Liver (tissue), 9 donors: Measurements from ENCODE around the gene RADIL. TPM values are rescaled to one million over a fixed set of nuclear protein-coding genes. Genes with fewer than 3 reads are reported as not detected.

ENCODE experiments used
- DNase-seq: peaks from one replicate; pipeline ENCODE4 v3.0.0-alpha.2; 2017; ENCODE audit warnings: low spot score
- H3K27ac ChIP-seq, 2 donors: one replicate each; pipeline ENCODE4 v1.7.0; 2013; ENCODE audit warnings: inconsistent platforms in 2 of 2, low read length in 2 of 2, control low read depth in 1 of 2, low read depth in 1 of 2, mild to moderate bottlenecking in 1 of 2
- H3K27me3 ChIP-seq, 4 donors: one replicate each; pipeline versions ENCODE4 v1.6.1 to v1.7.0; 2013; ENCODE audit warnings: low read length in 3 of 4, inconsistent platforms in 1 of 4, mild to moderate bottlenecking in 1 of 4, moderate library complexity in 1 of 4; ENCODE audit not compliant: control insufficient read depth in 4 of 4, insufficient read depth in 4 of 4
- H3K36me3 ChIP-seq, 4 donors: one replicate each; pipeline versions ENCODE4 v1.6.1 to v1.7.0; 2013; ENCODE audit warnings: low read length in 3 of 4, mild to moderate bottlenecking in 3 of 4, low read depth in 1 of 4, moderate library complexity in 1 of 4; ENCODE audit not compliant: control insufficient read depth in 4 of 4, insufficient read depth in 3 of 4
- H3K4me1 ChIP-seq, 4 donors: one replicate each; pipeline versions ENCODE4 v1.6.1 to v1.7.0; 2013; ENCODE audit warnings: low read length in 3 of 4, mild to moderate bottlenecking in 3 of 4, moderate library complexity in 1 of 4; ENCODE audit not compliant: control insufficient read depth in 4 of 4, insufficient read depth in 4 of 4
- H3K4me3 ChIP-seq, 3 donors: one replicate each; pipeline versions ENCODE4 v1.6.1 to v1.7.0; 2013; ENCODE audit warnings: low read length in 3 of 3, control low read depth in 1 of 3, low read depth in 1 of 3, mild to moderate bottlenecking in 1 of 3
- H3K9ac ChIP-seq, 2 donors: one replicate each; pipeline ENCODE4 v1.7.0; 2013; ENCODE audit warnings: low read length in 2 of 2, mild to moderate bottlenecking in 2 of 2, moderate library complexity in 2 of 2, control low read depth in 1 of 2, low read depth in 1 of 2
- H3K9me3 ChIP-seq, 4 donors: one replicate each; pipeline versions ENCODE4 v1.6.1 to v1.7.0; 2013; ENCODE audit warnings: low read length in 3 of 4; ENCODE audit not compliant: control insufficient read depth in 4 of 4
- ATF3 ChIP-seq: IDR thresholded peaks from 2 replicates; pipeline ENCODE4 v1.6.1; 2016; ENCODE audit warnings: antibody characterized with exemption
- CTCF ChIP-seq: fragments of 150-350 bp; IDR thresholded peaks from 2 replicates; pipeline ENCODE4 v1.5.1; 2017; ENCODE audit warnings: improper control_type of control experiment, low read depth, low read length; ENCODE audit not compliant: missing input control
- EGR1 ChIP-seq, 2 donors: IDR thresholded peaks; 2 replicates each; pipeline ENCODE4 v1.6.1; 2016 to 2018; ENCODE audit warnings: antibody characterized with exemption in 2 of 2, low read depth in 2 of 2
- FOXA1 ChIP-seq: IDR thresholded peaks from 2 replicates; pipeline ENCODE4 v1.6.1; 2016; ENCODE audit warnings: antibody characterized with exemption
- GABPA ChIP-seq, 2 donors: IDR thresholded peaks in 1 of 2; conservative IDR thresholded peaks in 1 of 2; 2 replicates each; pipeline ENCODE4 v1.6.1; 2016; ENCODE audit warnings: antibody characterized with exemption in 2 of 2, mild to moderate bottlenecking in 1 of 2, moderate library complexity in 1 of 2
- HNF4A ChIP-seq, 2 donors: conservative IDR thresholded peaks; 2 replicates each; pipeline ENCODE4 v1.6.1; 2016; ENCODE audit warnings: antibody characterized with exemption in 2 of 2, mild to moderate bottlenecking in 2 of 2
- HNF4G ChIP-seq: IDR thresholded peaks from 2 replicates; pipeline ENCODE4 v1.6.1; 2016; ENCODE audit warnings: antibody characterized with exemption
- JUND ChIP-seq, 2 donors: IDR thresholded peaks; 2 replicates each; pipeline ENCODE4 v1.6.1; 2016; ENCODE audit warnings: antibody characterized with exemption in 2 of 2
- MAX ChIP-seq: IDR thresholded peaks from 2 replicates; pipeline ENCODE4 v1.6.1; 2016; ENCODE audit warnings: antibody characterized with exemption
- NR2F2 ChIP-seq: IDR thresholded peaks from 2 replicates; pipeline ENCODE4 v1.6.1; 2016; ENCODE audit warnings: antibody characterized with exemption
- RAD21 ChIP-seq, 2 donors: IDR thresholded peaks; 2 replicates each; pipeline ENCODE4 v1.6.1; 2016; ENCODE audit warnings: antibody characterized with exemption in 2 of 2, mild to moderate bottlenecking in 2 of 2
- REST ChIP-seq: IDR thresholded peaks from 2 replicates; pipeline ENCODE4 v1.6.1; 2016; ENCODE audit warnings: antibody characterized with exemption, mild to moderate bottlenecking
- RXRA ChIP-seq, 2 donors: IDR thresholded peaks; 2 replicates each; pipeline ENCODE4 v1.6.1; 2017 to 2018; ENCODE audit warnings: antibody characterized with exemption in 2 of 2, mild to moderate bottlenecking in 1 of 2
- SP1 ChIP-seq: IDR thresholded peaks from 2 replicates; pipeline ENCODE4 v1.6.1; 2018; ENCODE audit warnings: antibody characterized with exemption, mild to moderate bottlenecking
- TAF1 ChIP-seq: conservative IDR thresholded peaks from 2 replicates; pipeline ENCODE4 v1.6.1; 2016; ENCODE audit warnings: antibody characterized with exemption, mild to moderate bottlenecking
- YY1 ChIP-seq: IDR thresholded peaks from 2 replicates; pipeline ENCODE4 v1.6.1; 2016; ENCODE audit warnings: antibody characterized with exemption, mild to moderate bottlenecking
- ZBTB33 ChIP-seq: IDR thresholded peaks from 2 replicates; pipeline ENCODE4 v1.6.1; 2016; ENCODE audit warnings: antibody characterized with exemption
- WGBS: extraction: QIAGEN DNeasy Blood & Tissue Kit; methylation state at CpG from one replicate; pipeline ENCODE4 v1.1.7; 2013; 5-methylcytosine and 5-hydroxymethylcytosine counted together
- polyA plus RNA-seq, 2 donors: library from polyadenylated mRNA; stranded (reverse) in 1 of 2; unstranded in 1 of 2; fragments of 200-250 nt in 1 of 2; fragments of >200 nt in 1 of 2; fragmentation: Nextera tagmentation in 1 of 2; extraction: Ambion mirVana in 1 of 2; gene quantifications; one replicate each; pipeline versions ENCODE4 v1.2.1 to v1.2.3, GENCODE V29; 2013 to 2015
- total RNA-seq, 2 donors: library from RNA; depleted of rRNA; stranded (reverse); fragments of >200 nt; gene quantifications; one replicate each; pipeline ENCODE4 v1.2.3, GENCODE V29; 2014
- donor health status: healthy.
- donor health status: healthy.
- donor health status: healthy.
- donor health status: healthy.
- donor health status: healthy.

The RADIL gene
- total and polyA plus RNA-seq, 4 donors: 0.14 to 0.25 (median 0.21) TPM; not detected in 1

GRCh38 chr7:4888161-4888560, 4.6 kb upstream of the RADIL start:
- 58% methylated on average over 3 of the region's 3 CpGs for WGBS
- Histone ChIP-seq H3K9me3 (no peaks in the 10 kb centered on the region), H3K27ac (no peak overlapping the region), H3K27me3 (peaks cover 0 to 11% (median 2%) of the 10 kb centered on the region in 4 donors), H3K4me1 (peaks cover 0 to 4% (median 1%) of the 10 kb centered on the region in 4 donors), H3K9ac (no peak overlapping the region), H3K36me3 (no peaks in the 10 kb centered on the region), H3K4me3 (no peak overlapping the region)
- no peak for DNase-seq
- no peak for TF ChIP-seq NR2F2
- no peak for TF ChIP-seq MAX
- TF ChIP-seq YY1: no peak
- no peak for TF ChIP-seq HNF4G
- no peak for TF ChIP-seq HNF4A (conservative IDR thresholded peaks at IDR 0.05)
- TF ChIP-seq SP1: no peak
- no peak for TF ChIP-seq EGR1 (IDR thresholded peaks at IDR 0.05; ENCODE audit: low read depth in 2 of 2)
- TF ChIP-seq ZBTB33: no peak
- no peak for TF ChIP-seq GABPA (IDR thresholded peaks at IDR 0.05 in 1 of 2, conservative IDR thresholded peaks at IDR 0.05 in 1 of 2)
- TF ChIP-seq ATF3: no peak
- TF ChIP-seq FOXA1: no peak
- no peak for TF ChIP-seq TAF1
- no peak for TF ChIP-seq RAD21 (IDR thresholded peaks at IDR 0.05)
- TF ChIP-seq RXRA (IDR thresholded peaks at IDR 0.05): no peak
- TF ChIP-seq REST: no peak
- TF ChIP-seq JUND (IDR thresholded peaks at IDR 0.05): no peak
- no peak for TF ChIP-seq CTCF
